NT2/D1 (cell line): Measurements from ENCODE around the gene C17orf67.

Experiments used
- DNase-seq: peaks from one replicate; pipeline ENCODE4 v3.0.0-alpha.2; 2011; ENCODE audit warnings: low read depth, low spot score
- H3K27me3 ChIP-seq: 2 replicates; pipeline ENCODE4 v1.6.0; 2011; ENCODE audit warnings: mild to moderate bottlenecking; ENCODE audit not compliant: insufficient read length, insufficient read depth
- H3K36me3 ChIP-seq: 2 replicates; pipeline ENCODE4 v1.6.1; 2011; ENCODE audit warnings: mild to moderate bottlenecking, low read length, mixed read lengths; ENCODE audit not compliant: insufficient read depth, insufficient read length
- H3K4me1 ChIP-seq: 2 replicates; pipeline ENCODE4 v1.5.1; 2011; ENCODE audit not compliant: insufficient read depth, insufficient read length
- H3K4me3 ChIP-seq: 2 replicates; pipeline ENCODE4 v1.5.1; 2011; ENCODE audit warnings: low read depth; ENCODE audit not compliant: insufficient read length
- H3K9ac ChIP-seq: 2 replicates; pipeline ENCODE4 v1.6.0; 2011; ENCODE audit warnings: low read depth; ENCODE audit not compliant: insufficient read length
- H3K9me3 ChIP-seq: 2 replicates; pipeline ENCODE4 v1.5.1; 2011; ENCODE audit warnings: mild to moderate bottlenecking, low read length; ENCODE audit not compliant: insufficient read depth
- SUZ12 ChIP-seq: IDR thresholded peaks from 2 replicates; pipeline ENCODE4 v1.6.1; 2011; ENCODE audit not compliant: insufficient read length, insufficient read depth; ENCODE audit errors: extremely low read depth
- YY1 ChIP-seq: IDR thresholded peaks from 2 replicates; pipeline ENCODE4 v1.6.1; 2011; ENCODE audit not compliant: insufficient read length, insufficient read depth
- ZNF274 ChIP-seq: IDR thresholded peaks from 2 replicates; pipeline ENCODE4 v1.6.1; 2011; ENCODE audit warnings: mild to moderate bottlenecking, low read depth, low read length

C17orf67 gene

GRCh38 chr17:56807723-56808122 is 26.0 kb downstream of the C17orf67 start:
- Histone ChIP-seq H3K27me3 (no peaks in the 10 kb centered on the region), H3K9me3 (no peaks in the 10 kb centered on the region)
- TF ChIP-seq ZNF274 (no peak), SUZ12 (no peak), YY1 (no peak)

GRCh38 chr17:56806949-56807348 is 26.8 kb downstream of the C17orf67 start:
- Histone ChIP-seq H3K36me3 (no peaks in the 10 kb centered on the region), H3K27me3 (no peaks in the 10 kb centered on the region), H3K4me3 (no peak overlapping the region), H3K4me1 (no peaks in the 10 kb centered on the region), H3K9me3 (no peaks in the 10 kb centered on the region), H3K9ac (no peak overlapping the region)
- TF ChIP-seq ZNF274 (no peak), SUZ12 (no peak), YY1 (no peak)
- no peak for DNase-seq

More at GRCh38 chr17:56807723-56808122, 26.0 kb downstream of the C17orf67 start:
- Histone ChIP-seq H3K4me3 (no peak overlapping the region), H3K9ac (no peak overlapping the region), H3K36me3 (no peaks in the 10 kb centered on the region), H3K4me1 (peaks cover under 1% of the 10 kb centered on the region)
- DNase-seq, result no peak

GRCh38 chr17:56804454-56804853 is 29.3 kb downstream of the C17orf67 start:
- no peak for DNase-seq
- TF ChIP-seq ZNF274, result no peak
- TF ChIP-seq SUZ12, result no peak
- no peak for TF ChIP-seq YY1
- Histone ChIP-seq H3K4me1 (no peaks in the 10 kb centered on the region), H3K9ac (no peak overlapping the region), H3K9me3 (no peaks in the 10 kb centered on the region), H3K27me3 (no peaks in the 10 kb centered on the region), H3K4me3 (no peak overlapping the region), H3K36me3 (no peaks in the 10 kb centered on the region)

GRCh38 chr17:56803071-56803470 is 30.6 kb downstream of the C17orf67 start:
- H3K4me1 ChIP-seq, result no peaks in the 10 kb centered on the region
- no peaks in the 10 kb centered on the region for H3K27me3 ChIP-seq
- TF ChIP-seq YY1 (no peak), ZNF274 (no peak), SUZ12 (no peak)
- H3K9ac ChIP-seq, result no peak overlapping the region
- H3K36me3 ChIP-seq, result no peaks in the 10 kb centered on the region
- no peaks in the 10 kb centered on the region for H3K9me3 ChIP-seq
- DNase-seq, result no peak
- H3K4me3 ChIP-seq, result no peak overlapping the region

GRCh38 chr17:56801459-56802178 is 32.1 kb downstream of the C17orf67 start:
- Histone ChIP-seq H3K4me1 (peaks cover 3% of the 10 kb centered on the region), H3K4me3 (no peak overlapping the region), H3K9me3 (no peaks in the 10 kb centered on the region), H3K27me3 (no peaks in the 10 kb centered on the region), H3K36me3 (no peaks in the 10 kb centered on the region), H3K9ac (no peak overlapping the region)
- DNase-seq, result no peak
- TF ChIP-seq YY1, result no peak
- no peak for TF ChIP-seq SUZ12
- no peak for TF ChIP-seq ZNF274

- H3K9ac ChIP-seq, result no peak overlapping the region
These were observed 34.8 kb downstream of the C17orf67 start for GRCh38 chr17:56798916-56799315.

GRCh38 chr17:56796536-56796935 is 37.2 kb downstream of the C17orf67 start:
- Histone ChIP-seq H3K9me3 (no peaks in the 10 kb centered on the region), H3K27me3 (no peaks in the 10 kb centered on the region), H3K9ac (no peak overlapping the region), H3K36me3 (no peaks in the 10 kb centered on the region), H3K4me3 (no peak overlapping the region), H3K4me1 (peaks cover 5% of the 10 kb centered on the region)
- TF ChIP-seq YY1 (no peak), ZNF274 (no peak), SUZ12 (no peak)
- no peak for DNase-seq

More at GRCh38 chr17:56798916-56799315, 34.8 kb downstream of the C17orf67 start:
- TF ChIP-seq YY1, result no peak
- TF ChIP-seq SUZ12, result no peak
- no peak for TF ChIP-seq ZNF274
- Histone ChIP-seq H3K4me3 (no peak overlapping the region), H3K27me3 (no peaks in the 10 kb centered on the region), H3K4me1 (peaks cover 5% of the 10 kb centered on the region), H3K36me3 (no peaks in the 10 kb centered on the region), H3K9me3 (no peaks in the 10 kb centered on the region)
- no peak for DNase-seq
